Stimulated activated CD8-positive, alpha-beta memory T cell treated with anti-CD3 and anti-CD28 coated beads, Interleukin-12 subunit alpha, Interleukin-12 subunit beta, amount 100 ng/mL, for 24 hours (primary cell): ENCODE data around the gene ZMYND10.

Experiments used
- DNase-seq: peaks from one replicate; pipeline ENCODE4 v3.0.0-alpha.2; 2020; ENCODE audit errors: extremely low read depth

Gene ZMYND10

DNA sequence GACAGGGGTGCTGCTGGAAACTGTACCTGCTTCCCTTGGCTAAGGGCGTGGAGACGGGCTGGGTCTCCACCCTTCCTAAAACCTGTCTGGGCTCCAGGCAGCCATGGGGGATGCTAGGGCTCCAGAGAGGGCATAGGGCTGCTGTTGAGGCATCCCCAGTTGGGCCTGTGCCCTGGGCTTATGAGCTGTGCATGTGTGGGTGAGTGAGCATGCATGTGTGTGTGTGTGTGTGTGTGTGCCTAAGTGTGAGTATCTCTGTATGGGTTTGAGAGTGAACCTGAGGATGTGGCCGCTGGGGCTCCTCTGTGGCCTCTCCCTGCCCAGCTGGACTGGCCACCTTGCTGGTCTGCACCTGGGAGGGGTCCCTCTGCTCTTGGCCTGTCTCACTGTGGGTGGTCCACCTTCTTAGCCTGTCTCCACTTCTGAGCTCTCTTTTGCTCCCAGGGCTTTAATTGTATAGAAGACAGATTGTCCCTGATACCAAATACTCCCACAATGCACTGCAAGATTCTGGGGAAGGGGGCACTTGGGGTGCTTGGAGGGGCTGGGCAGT lies 25.7 kb upstream of the ZMYND10 start:
- no peak for DNase-seq

DNA sequence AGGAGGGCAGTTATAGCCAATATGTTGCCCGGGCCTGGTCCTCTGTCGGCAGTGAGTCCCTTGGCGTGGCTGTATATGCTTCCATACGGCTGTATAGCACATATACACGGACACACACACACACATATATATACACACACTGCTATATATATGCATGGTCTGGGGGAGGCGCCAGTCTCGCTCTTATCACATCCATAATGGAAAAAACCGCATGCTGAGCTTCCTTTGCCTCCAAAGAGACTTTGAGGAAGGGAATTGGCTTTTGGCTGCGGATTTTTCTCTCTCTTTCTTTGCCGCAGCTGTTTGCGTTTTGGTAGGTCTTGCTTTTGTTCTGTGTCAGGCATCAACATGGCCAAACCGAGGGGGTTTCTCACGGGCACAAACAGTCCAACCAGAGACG lies 25.1 kb upstream of the ZMYND10 start:
- no peak for DNase-seq

GRCh38 chr3:50369012-50369670 lies 23.6 kb upstream of the ZMYND10 start:
- no peak for DNase-seq

DNA sequence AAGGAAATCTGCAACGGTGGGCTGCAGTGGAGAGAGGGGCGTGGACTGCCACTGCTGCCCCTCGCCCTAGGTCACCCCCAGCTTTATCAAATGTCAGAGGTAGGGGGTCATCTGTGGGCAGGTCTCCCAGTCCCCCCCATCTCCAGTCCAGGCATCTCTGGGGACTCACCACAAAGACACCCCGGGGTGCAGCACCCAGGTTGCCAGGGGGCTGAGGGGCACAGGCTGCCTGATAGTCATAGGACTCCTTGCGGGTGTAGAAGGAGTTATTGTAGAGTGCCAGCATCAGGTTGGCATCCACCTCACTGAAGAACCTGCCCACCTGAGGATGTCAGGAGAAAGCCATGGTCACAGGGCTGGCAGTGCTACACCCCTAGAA lies 20.3 kb upstream of the ZMYND10 start:
- no peak for DNase-seq

DNA sequence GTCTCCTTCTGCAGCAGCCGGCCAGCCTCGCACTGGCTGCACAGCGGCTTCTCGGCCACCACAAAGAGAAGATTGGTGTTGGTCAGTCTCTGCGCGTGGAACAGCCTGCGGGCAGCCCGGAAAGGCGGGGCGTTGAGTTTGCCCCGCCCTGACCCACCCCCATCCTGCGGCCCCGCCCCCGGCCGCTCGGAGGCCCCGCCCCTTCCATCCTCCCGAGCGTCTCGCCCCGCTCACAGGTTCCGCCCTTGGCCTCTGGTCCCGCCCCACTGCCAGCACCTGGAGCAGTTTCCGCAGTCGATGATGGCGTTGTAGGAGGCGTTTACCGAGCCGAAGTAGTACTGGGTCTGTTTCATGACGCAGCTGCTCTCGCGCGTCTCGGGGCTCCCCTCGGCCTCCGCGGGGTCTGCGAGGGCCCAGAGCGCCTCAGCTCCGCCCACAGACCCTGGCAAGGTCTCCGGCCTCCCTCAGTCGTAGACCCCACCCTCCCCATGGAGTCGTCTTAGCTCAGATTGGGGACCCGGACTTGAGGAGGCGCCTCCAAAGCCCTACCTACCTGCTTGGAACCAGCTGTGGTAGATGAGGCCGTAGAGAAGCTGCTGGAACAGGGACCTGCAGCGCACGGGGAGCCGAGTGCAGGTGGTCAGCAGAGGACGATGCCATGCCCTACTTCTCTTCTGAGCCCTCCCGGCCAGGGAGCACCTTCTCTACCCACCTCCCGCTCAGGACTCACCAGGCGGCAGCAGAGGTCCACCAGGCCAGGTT lies 19.7 kb upstream of the ZMYND10 start:
- DNase-seq, result peak; percentile 78

GRCh38 chr3:50364573-50365079 lies 19.1 kb upstream of the ZMYND10 start:
- no peak for DNase-seq

DNA sequence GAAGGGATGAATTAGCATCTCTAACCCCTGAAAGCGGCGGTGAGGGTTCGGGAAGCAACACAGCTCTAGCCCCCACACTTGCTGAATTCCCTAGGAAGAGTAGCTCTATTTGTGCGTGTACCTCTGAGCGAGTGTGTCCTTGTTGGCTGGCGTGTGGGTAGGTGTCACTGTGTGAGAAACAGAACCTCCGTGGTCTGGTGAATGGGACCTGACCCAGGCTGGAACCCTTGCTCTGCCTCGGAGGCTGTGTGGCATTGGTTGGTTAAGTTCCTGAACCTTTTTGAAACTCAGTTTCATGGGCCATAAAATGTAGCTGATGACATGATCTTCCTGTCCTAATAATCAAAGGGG lies 14.2 kb upstream of the ZMYND10 start:
- DNase-seq, result no peak

GRCh38 chr3:50358911-50359759 lies 13.6 kb upstream of the ZMYND10 start, which contains the start of gene TMEM115:
Gene TMEM115, minus strand, starts transcription at chr3:50359521. Its CDS starts 458 bp downstream, at chr3:50359063.
- peak; percentile 86 for DNase-seq

DNA sequence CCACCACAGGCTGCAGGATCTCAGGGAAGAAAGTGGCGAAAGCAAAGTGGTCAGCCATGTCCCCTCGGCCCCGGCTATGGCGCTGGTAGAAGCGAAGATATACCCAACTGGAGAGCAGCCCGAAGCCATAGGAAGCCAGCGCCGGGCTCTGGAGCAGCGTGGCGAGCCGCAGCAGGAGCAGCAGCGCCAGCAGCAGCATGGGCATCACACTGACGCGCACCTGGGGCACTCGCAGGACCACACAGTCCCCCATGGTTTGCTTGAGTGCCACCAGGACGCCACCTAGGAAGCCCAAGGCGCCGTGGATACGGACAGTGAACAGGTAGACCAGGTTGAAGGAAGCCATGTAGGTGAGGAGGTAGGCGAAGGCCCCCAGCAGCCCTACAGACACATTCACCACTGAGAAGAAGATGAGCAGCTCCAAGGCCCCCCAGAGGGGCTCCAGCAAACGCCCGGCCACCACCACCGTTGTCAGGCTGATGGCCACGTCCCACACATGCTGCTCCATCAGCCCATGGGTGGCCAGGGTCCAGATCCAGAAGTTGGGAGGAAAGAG lies 12.9 kb upstream of the ZMYND10 start:
- no peak for DNase-seq

- DNase-seq, result no peak
These were observed 11.9 kb upstream of the ZMYND10 start for GRCh38 chr3:50357481-50357880.

DNA sequence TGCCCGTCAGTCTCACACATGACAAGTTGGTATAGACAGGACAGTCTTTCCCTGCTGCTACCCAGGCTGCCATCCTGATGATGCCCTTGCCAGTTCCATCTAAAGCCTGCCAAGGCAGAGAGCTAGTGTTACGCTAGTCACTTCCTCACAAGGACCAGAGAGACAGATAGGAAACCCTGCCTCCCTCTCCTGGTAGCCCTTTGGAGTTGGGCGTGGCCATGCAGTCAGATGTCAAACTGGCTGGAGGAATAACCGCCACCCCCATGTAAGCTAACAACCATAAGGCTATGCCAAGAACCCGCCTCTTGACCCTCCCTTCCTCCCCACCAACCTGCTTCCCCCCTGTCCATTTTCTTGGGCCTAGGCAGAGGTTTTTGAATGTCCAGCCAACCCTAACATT lies 11.0 kb upstream of the ZMYND10 start:
- no peak for DNase-seq

DNA sequence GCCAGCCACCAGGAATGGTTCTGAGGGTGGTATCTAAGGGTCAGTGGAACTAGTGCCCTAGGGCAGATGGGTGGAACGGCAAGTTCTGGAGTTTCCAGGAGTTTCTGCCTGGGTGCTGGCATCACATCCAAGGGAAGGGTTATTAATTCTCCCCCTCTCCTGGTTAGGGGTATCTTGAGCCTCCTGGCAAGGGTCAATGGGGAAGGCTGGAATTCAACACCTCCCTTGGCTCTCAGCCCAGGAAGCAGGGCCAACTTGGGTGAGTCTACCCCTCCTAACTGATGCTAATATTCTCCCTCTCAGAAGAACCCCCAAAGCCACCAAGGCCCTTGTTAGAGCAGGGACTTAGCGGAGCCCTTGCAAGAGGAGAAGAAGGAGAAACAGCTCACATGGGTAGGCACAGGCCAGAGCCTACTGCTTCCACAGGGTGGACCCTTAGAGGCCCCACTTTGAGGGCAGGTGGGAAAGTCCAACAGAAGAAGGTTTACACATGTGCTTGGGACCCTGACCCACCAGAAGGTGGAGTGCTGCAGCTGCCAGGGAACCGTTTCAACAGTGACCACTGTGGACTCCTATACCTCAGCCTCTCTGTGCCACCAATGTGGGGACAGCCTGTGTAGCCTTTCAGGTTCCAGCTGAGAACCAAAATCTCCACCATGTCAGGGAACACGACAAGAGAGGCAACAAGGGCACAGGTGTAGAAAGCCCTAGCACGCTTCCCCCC lies 10.5 kb upstream of the ZMYND10 start:
- no peak for DNase-seq

- DNase-seq, result no peak
These were observed 9.3 kb upstream of the ZMYND10 start for GRCh38 chr3:50354850-50355249.

- DNase-seq, result no peak
These were observed 8.7 kb upstream of the ZMYND10 start for GRCh38 chr3:50354186-50354764.

DNA sequence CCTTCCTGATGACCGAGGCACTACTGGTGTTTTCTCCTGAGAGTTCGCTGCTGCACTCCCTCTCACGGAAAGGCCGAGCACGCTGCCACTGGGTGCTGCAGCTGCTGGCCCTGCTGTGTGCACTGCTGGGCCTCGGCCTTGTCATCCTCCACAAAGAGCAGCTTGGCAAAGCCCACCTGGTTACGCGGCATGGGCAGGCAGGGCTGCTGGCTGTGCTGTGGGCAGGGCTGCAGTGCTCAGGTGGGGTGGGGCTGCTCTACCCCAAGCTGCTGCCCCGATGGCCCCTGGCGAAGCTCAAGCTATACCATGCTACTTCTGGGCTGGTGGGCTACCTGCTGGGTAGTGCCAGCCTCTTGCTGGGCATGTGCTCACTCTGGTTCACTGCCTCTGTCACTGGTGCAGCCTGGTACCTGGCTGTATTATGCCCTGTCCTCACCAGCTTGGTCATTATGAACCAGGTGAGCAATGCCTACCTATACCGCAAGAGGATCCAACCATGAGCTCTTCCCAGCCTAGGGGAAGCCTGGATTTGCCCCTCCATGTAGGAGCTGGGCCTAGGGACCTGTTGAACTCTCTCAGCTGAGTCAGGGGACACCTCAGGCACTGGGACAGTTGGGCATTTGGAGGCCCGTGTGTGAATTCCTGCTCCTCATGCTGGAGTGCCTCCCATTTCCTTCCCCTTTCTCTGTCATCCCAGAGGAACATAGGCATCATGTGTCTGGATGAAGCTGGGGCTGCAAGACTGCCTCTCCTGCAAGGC lies 7.9 kb upstream of the ZMYND10 start:
- DNase-seq, result no peak

GRCh38 chr3:50352781-50353180 lies 7.2 kb upstream of the ZMYND10 start:
- DNase-seq, result no peak

GRCh38 chr3:50351323-50351697 lies 5.8 kb upstream of the ZMYND10 start:
- DNase-seq, result no peak

DNA sequence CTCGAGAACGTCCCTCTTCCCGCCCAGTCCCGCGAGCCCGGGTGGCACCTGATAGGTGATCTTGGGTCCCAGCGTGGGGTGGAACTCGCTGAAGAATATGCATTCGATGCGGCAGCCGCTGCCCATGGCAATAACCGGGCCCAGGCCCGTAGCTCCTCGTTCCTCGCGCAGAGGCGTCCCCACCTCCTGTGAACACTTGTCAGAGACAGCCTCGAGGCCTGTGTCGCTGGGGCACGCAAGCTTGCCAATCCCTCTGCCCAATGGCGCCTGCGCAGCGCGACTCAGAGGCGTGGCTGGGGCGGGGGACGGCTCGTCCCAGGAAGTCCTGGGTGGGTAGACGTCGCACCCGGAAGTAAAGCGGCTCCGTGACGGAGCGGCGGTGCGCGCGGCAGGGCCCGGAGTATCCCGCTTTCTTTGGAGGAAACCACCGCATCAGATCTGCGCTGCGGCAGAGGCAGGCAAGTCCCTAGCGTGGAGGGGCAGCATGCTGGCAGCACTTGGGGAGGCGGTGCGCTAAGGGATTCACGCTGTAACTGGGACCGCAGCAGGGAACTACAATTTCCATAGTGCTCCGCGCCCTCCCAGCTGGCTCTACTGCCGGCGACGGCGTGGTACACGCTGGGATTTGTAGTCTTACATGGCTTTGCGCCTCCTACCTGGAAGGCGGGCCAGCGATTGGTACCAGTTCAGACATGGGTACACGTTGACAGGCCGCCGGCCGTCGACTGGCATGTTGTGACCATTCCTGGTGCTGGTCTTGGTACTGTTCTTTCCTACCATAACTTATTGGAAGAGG lies 5.2 kb upstream of the ZMYND10 start, which contains the start of the genes CYB561D2 and NPRL2:
CYB561D2 (plus strand) TSS at position 336 of the 796 bp plus-strand sequence. CDS start 572 bp downstream, outside the sequence.
NPRL2 (minus strand) TSS at position 249 of the 796 bp plus-strand sequence; CDS start at position 126, 123 bp downstream.
- DNase-seq, result peak; percentile 99

DNA sequence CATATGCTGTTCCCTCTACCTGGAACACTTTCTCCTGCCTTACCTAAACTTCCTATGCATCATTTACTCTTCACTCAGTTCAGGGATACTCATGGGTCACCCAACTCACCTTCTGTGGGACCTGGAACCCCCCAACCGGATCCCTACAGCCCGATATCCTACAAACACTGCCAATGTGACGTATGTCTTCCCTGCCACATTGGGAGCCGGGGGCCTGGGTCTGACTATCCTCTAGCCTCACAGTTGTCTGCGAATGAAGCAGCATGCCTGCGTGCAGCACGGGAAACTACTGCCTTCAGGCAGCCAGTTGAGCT lies 4.6 kb upstream of the ZMYND10 start:
- no peak for DNase-seq
